Measurements from ENCODE around the gene HPSE2.

GRCh38 chr10:98414932-98415730 lies 820.5 kb downstream of the HPSE2 start, which contains the start of gene PYROXD2:
- TF ChIP-seq CTCF (IDR thresholded peaks at IDR 0.05; ENCODE audit: low read depth, low read length) (no peak), EZH2phosphoT487 (IDR thresholded peaks at IDR 0.05; ENCODE audit: low read depth) (no peak)
